Measurements from ENCODE around the gene RAB7B. TPM values are rescaled to one million over a fixed set of nuclear protein-coding genes. Genes with fewer than 3 reads are reported as not detected.

The RAB7B gene
- total RNA-seq, 2 donors from 2014 or later: 0.78 TPM; not detected in 1

DNA sequence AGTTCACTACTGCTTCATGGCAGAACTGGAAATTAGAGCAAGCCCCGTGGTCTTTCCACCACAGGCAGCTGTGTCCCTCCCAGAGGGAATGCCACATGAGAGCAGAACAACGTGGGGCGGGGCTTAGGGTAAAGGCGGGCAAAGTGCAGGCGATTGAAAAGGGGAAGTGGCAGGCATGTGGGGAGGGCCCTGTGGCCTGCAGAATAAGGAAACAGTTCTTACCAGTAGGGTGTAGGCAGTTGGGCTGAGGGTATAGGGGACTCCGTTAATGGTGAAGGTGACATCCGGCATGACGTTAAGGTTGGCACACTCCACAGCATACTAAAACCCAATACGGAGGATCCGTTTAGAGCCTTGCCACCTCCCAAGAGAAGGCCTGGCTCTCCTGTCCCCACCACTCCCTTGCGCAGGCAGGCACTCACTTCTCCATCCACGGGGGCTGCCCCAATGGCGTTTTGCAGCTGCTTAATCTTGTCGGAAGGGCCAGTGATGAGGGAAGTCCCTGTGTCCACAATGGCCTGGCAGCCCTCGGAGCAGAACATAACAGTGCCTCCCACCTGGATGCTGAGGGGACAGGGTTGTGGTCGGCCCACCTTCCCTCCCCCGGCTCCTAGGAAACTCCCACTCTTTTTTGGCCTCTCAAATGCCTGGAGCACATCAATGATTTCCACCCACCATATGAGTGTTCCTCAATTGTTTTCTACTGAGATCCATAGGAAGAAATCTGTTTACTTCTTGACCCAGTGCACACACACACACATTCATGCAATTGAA is 9.1 kb upstream of the RAB7B start:
- WGBS, 2 donors: 59 to 70% methylated on average over 14 to 17 of the region's 17 CpGs
- Histone ChIP-seq H3K27me3 (no peaks in the 10 kb centered on the region), H3K4me1 (no peaks in the 10 kb centered on the region), H3K4me3 (no peak overlapping the region), H3K27ac (peak overlapping the region in 1 of 4 donors; percentile 58), H3K9me3 (no peaks in the 10 kb centered on the region), H3K36me3 (replicated peaks in 1 of 2; ENCODE audit: insufficient read depth in 1 of 2, low read depth in 2 of 2) (no peaks in the 10 kb centered on the region)
- DNase-seq (peak in 3 of 4 donors; percentile 43 to 84 (median 62)), ATAC-seq (peak; percentile 60)
- peak in 1 of 3 donors; percentile 32 for TF ChIP-seq POLR2A (IDR thresholded peaks at IDR 0.05)
- TF ChIP-seq, protein P1, sequence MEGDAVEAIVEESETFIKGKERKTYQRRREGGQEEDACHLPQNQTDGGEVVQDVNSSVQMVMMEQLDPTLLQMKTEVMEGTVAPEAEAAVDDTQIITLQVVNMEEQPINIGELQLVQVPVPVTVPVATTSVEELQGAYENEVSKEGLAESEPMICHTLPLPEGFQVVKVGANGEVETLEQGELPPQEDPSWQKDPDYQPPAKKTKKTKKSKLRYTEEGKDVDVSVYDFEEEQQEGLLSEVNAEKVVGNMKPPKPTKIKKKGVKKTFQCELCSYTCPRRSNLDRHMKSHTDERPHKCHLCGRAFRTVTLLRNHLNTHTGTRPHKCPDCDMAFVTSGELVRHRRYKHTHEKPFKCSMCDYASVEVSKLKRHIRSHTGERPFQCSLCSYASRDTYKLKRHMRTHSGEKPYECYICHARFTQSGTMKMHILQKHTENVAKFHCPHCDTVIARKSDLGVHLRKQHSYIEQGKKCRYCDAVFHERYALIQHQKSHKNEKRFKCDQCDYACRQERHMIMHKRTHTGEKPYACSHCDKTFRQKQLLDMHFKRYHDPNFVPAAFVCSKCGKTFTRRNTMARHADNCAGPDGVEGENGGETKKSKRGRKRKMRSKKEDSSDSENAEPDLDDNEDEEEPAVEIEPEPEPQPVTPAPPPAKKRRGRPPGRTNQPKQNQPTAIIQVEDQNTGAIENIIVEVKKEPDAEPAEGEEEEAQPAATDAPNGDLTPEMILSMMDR (IDR thresholded peaks at IDR 0.05): no peak
- intact Hi-C loops (cut with DNase I): no loop called here

DNA sequence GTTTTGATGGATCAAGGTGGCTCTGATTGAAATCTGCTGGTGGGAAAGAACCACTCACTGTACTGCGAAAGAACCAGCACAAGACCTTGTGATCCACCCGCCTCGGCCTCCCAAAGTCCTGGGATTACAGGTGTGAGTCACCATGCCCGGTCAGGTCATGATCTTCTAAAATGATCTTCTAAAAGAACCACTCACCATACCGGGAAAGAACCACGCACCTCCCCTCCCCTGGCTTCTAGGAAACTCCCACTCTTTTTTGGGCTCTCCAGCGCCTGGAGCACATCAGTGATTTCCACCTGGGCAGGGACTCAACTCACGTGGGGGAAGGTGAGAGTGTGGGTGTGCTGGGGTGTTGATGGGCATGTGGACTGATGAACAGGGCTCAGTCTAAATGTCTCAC is 7.9 kb upstream of the RAB7B start:
- Histone ChIP-seq H3K4me3 (no peak overlapping the region), H3K27me3 (no peaks in the 10 kb centered on the region), H3K36me3 (replicated peaks in 1 of 2; ENCODE audit: insufficient read depth in 1 of 2, low read depth in 2 of 2) (no peaks in the 10 kb centered on the region), H3K4me1 (no peaks in the 10 kb centered on the region), H3K27ac (no peak overlapping the region), H3K9me3 (no peaks in the 10 kb centered on the region)
- intact Hi-C loops (cut with DNase I): no loop called here
- 85 to 88% methylated on average over 8 of the region's 8 CpGs for WGBS, 2 donors
- no peak for ATAC-seq
- no peak for DNase-seq
- TF ChIP-seq POLR2A (IDR thresholded peaks at IDR 0.05): no peak
- TF ChIP-seq, protein P1 (IDR thresholded peaks at IDR 0.05): no peak

DNA sequence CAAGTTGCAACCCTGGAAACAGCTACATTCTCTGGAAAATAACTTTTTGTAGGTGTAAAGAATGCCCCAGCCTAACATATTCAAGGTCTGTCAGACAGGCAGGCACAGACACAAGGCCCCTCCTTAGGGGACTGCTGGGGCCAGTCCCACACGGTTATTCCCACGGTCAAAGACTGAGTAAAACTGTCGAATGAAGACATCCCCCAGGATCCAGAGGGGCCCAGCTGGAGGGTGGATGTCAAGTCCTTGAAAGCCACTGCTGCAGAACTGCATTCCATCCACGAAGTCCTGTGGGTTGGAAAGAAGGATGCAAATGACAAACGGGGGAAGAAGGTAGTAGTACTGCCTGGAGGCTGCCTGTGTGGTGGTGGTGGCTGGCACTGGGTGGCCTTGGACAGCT is 6.9 kb upstream of the RAB7B start:
- no peaks in the 10 kb centered on the region for H3K4me1 ChIP-seq
- H3K27me3 ChIP-seq: no peaks in the 10 kb centered on the region
- no peaks in the 10 kb centered on the region for H3K36me3 ChIP-seq (replicated peaks in 1 of 2; ENCODE audit: insufficient read depth in 1 of 2, low read depth in 2 of 2)
- TF ChIP-seq, protein P1 (IDR thresholded peaks at IDR 0.05): no peak
- no peak for TF ChIP-seq POLR2A (IDR thresholded peaks at IDR 0.05)
- no peak overlapping the region for H3K27ac ChIP-seq
- ATAC-seq (no peak), DNase-seq (no peak)
- no peak overlapping the region for H3K4me3 ChIP-seq
- intact Hi-C loops (cut with DNase I): no loop called here
- 50 to 66% methylated on average over 5 of the region's 5 CpGs for WGBS, 2 donors
- H3K9me3 ChIP-seq: no peaks in the 10 kb centered on the region

DNA sequence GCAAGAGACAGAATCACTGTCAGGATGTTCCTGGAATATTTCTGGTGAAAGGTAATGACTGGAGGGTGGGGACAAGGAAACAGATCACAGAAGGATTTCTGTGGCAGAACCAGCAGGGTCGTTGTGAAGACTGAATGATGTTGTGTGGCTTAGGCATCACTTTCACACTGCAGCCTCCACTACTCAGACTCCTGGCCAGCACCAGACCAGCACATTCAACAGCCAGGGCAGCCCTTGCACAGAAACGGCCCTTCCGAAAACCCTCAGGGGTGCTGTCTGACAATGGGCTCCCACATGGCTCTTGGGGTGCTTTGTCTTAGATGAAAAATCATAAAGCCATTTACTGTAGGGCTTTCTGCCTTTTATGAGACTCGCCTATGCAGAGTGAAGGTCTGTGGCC is 3.8 kb upstream of the RAB7B start:
- Histone ChIP-seq H3K4me1 (peaks cover 6% of the 10 kb centered on the region), H3K27me3 (no peaks in the 10 kb centered on the region), H3K4me3 (no peak overlapping the region), H3K27ac (no peak overlapping the region), H3K9me3 (no peaks in the 10 kb centered on the region), H3K36me3 (replicated peaks in 1 of 2; ENCODE audit: insufficient read depth in 1 of 2, low read depth in 2 of 2) (no peaks in the 10 kb centered on the region)
- ATAC-seq (no peak), DNase-seq (no peak)
- WGBS, 2 donors: 70 to 73% methylated on average over 4 of the region's 4 CpGs
- TF ChIP-seq, protein P1 (IDR thresholded peaks at IDR 0.05): no peak
- TF ChIP-seq POLR2A (IDR thresholded peaks at IDR 0.05): no peak
- intact Hi-C loops (cut with DNase I): no loop called here

DNA sequence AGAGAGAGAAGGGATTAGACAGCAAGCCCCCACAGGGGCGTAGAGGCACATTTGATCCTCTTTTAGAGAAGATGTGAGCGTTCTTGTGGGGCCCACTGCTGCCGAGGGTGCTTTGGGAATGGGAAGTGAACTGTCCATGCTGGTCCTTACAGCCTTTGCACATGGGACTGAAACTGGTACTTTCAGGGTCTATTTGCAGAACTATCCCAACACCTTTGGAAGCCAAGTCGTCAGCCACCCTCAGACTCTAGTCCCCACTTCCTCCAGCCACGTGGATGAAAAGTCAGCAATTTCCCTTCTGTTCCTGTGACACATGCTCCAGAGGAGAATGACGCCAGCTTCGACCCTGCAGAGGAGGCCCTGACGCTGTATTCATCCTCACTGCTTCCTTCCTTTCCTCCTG is 2.6 kb upstream of the RAB7B start:
- H3K4me3 ChIP-seq: no peak overlapping the region
- no peak overlapping the region for H3K27ac ChIP-seq
- no peaks in the 10 kb centered on the region for H3K36me3 ChIP-seq (replicated peaks in 1 of 2; ENCODE audit: insufficient read depth in 1 of 2, low read depth in 2 of 2)
- no peak for TF ChIP-seq POLR2A (IDR thresholded peaks at IDR 0.05)
- TF ChIP-seq, protein P1 (IDR thresholded peaks at IDR 0.05): no peak
- ATAC-seq: no peak
- 67% methylated on average over 8 of the region's 8 CpGs for WGBS, 2 donors
- H3K9me3 ChIP-seq: no peaks in the 10 kb centered on the region
- H3K27me3 ChIP-seq: no peaks in the 10 kb centered on the region
- H3K4me1 ChIP-seq: peaks cover 6% of the 10 kb centered on the region
- intact Hi-C loops (cut with DNase I): no loop called here
- DNase-seq: peak in 1 of 4 donors; percentile 54

Data from body of pancreas (tissue), 4 donors.